Measurements from ENCODE around the gene DLST. TPM values are rescaled to one million over a fixed set of nuclear protein-coding genes. Genes with fewer than 3 reads are reported as not detected.

Gene DLST
- total and polyA plus RNA-seq, 12 donors: 42.0 to 205 (median 146) TPM

DNA sequence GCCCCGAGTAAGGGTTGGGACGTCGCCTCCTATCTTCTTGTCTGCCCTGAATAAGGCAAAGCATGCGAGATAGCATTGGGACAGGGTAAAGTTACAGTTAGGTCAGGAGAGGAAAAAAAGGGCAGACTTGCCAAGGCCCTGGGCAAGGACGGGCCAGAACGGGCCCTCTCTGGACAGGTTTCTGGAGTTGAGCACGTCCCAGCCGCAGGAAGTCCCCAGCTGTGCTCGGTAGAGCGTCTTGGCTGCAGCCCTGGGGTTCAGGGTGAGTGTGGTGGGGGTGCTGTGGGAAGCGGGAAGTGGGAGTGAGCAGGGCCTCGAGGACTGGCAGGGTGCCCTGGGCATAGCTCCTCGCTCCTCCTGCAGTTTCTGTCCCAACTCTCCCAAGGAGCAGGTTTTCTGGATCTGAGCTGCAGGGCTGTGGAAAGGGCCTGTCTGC lies 35.9 kb downstream of the DLST start:
- 53 to 66% (median 58%) methylated on average over 13 of the region's 13 CpGs for WGBS, 4 donors
- Histone ChIP-seq H3K27me3 (no peaks in the 10 kb centered on the region), H3K4me1 (replicated peaks in 1 of 2) (peaks cover 0 to 9% of the 10 kb centered on the region in 2 donors), H3K9me3 (replicated peaks in 1 of 3) (no peaks in the 10 kb centered on the region), H3K4me3 (no peak overlapping the region), H3K27ac (peak overlapping the region in 2 of 5 donors; percentile 56 to 72), H3K36me3 (replicated peaks in 1 of 2) (no peaks in the 10 kb centered on the region)
- DNase-seq: peak in 2 of 7 donors; percentile 48 to 57
- intact Hi-C loops (cut with DNase I): loop anchor here in 1 of 2 donors (10.0 kb wide), 1 partner anchor 167 kb away; no protein-coding TSS in a partner anchor
- TF ChIP-seq, protein P1, sequence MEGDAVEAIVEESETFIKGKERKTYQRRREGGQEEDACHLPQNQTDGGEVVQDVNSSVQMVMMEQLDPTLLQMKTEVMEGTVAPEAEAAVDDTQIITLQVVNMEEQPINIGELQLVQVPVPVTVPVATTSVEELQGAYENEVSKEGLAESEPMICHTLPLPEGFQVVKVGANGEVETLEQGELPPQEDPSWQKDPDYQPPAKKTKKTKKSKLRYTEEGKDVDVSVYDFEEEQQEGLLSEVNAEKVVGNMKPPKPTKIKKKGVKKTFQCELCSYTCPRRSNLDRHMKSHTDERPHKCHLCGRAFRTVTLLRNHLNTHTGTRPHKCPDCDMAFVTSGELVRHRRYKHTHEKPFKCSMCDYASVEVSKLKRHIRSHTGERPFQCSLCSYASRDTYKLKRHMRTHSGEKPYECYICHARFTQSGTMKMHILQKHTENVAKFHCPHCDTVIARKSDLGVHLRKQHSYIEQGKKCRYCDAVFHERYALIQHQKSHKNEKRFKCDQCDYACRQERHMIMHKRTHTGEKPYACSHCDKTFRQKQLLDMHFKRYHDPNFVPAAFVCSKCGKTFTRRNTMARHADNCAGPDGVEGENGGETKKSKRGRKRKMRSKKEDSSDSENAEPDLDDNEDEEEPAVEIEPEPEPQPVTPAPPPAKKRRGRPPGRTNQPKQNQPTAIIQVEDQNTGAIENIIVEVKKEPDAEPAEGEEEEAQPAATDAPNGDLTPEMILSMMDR (IDR thresholded peaks at IDR 0.05): no peak
- TF ChIP-seq POLR2A (IDR thresholded peaks at IDR 0.05): no peak

DNA sequence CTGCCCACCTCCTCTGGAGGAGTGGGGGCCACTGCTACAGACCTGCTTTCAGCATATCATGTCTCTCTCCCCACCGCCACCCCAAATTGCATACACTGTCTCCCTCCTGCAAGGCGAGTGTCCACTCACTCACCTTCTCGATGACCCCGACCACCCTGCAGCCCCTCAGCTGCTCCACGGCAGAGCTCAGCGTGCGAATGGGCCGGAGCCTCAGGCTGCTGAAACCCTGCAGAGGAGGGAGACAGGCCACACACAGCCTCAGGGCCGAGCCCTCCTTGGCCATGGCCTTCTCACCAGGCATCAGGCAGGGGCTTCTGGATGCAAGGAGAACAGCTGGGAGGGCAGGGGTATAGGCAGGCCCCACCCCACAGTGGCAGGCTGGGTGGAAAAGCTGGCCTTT lies 36.7 kb downstream of the DLST start:
- no peaks in the 10 kb centered on the region for H3K36me3 ChIP-seq (replicated peaks in 1 of 2)
- H3K9me3 ChIP-seq (replicated peaks in 1 of 3): no peaks in the 10 kb centered on the region
- H3K4me3 ChIP-seq: no peak overlapping the region
- H3K27ac ChIP-seq: peak overlapping the region in 1 of 5 donors; percentile 20
- peaks cover 0 to 14% of the 10 kb centered on the region in 2 donors for H3K4me1 ChIP-seq (replicated peaks in 1 of 2)
- WGBS, 4 donors: 91 to 98% (median 92%) methylated on average over 8 to 9 of the region's 9 CpGs
- H3K27me3 ChIP-seq: no peaks in the 10 kb centered on the region
- no peak for DNase-seq
- intact Hi-C loops (cut with DNase I): loop anchor here in 1 of 2 donors (10.0 kb wide), 1 partner anchor 166 kb away; no protein-coding TSS in a partner anchor
- TF ChIP-seq, protein P1 (IDR thresholded peaks at IDR 0.05): no peak
- no peak for TF ChIP-seq POLR2A (IDR thresholded peaks at IDR 0.05)

DNA sequence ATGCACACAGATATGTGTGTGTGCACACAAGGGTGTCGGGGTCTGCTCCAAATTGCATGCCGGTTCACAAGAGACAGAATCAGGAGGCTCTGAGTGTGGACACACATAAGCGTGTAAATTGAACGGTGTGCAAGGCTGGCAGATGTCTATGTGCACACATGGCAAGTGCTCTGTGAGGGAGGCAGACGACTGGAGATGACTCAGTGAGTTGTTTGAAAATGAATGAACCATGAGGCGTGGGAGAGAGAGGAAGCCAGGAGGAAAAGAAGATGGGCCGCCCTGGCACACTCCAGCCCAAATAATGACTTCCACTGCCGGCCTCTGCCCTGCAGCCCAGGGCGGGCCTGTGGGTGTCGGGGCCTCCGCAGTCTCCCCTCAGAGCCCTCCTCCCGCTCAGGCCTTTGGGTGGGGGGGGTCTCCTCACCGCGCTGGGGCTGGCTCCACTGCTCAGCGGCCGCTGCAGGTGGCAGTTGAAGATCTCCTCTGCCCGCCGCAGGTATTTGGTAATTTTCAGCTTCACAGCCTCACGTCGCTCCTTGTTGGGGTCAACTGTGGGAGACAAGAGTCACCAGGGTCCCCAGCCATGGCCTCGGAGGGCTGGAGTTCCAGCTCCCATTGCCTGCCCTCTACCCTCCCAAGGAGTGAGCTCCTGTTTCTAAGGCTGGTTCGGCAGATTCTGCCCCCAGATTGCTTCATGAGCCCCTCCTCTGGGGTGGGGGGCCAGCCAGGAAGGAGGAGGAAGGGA lies 37.9 kb downstream of the DLST start:
- H3K27ac ChIP-seq: no peak overlapping the region
- H3K27me3 ChIP-seq: no peaks in the 10 kb centered on the region
- H3K4me3 ChIP-seq: no peak overlapping the region
- H3K36me3 ChIP-seq (replicated peaks in 1 of 2): no peaks in the 10 kb centered on the region
- DNase-seq: no peak
- WGBS, 4 donors: 87 to 92% (median 90%) methylated on average over 15 to 22 of the region's 22 CpGs
- no peaks in the 10 kb centered on the region for H3K9me3 ChIP-seq (replicated peaks in 1 of 3)
- TF ChIP-seq, protein P1 (IDR thresholded peaks at IDR 0.05): no peak
- TF ChIP-seq POLR2A (IDR thresholded peaks at IDR 0.05): no peak
- peaks cover 0 to 13% of the 10 kb centered on the region in 2 donors for H3K4me1 ChIP-seq (replicated peaks in 1 of 2)
- intact Hi-C loops (cut with DNase I): loop anchor here in 1 of 2 donors (10.0 kb wide), 1 partner anchor 165 kb away; no protein-coding TSS in a partner anchor

DNA sequence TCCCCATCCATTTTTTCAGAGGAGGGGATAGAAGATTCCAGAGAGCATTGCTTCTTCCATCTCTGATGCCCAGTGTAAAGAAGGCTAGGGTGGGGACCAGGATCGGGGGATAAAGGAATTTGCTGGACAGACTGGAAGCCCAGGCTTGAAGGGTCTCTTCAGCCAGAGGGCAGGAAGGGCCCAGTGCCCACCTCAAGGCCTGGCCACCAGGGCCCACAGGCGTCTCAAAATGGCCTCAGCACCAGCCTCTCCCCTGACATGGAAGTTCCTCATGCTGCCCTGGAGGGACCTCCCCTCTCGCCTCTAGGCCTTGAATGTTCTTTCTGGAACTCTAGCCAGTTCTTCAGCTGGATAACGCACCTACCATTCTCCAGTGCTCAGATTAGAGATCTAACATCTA lies 38.6 kb downstream of the DLST start:
- H3K36me3 ChIP-seq (replicated peaks in 1 of 2): no peaks in the 10 kb centered on the region
- TF ChIP-seq, protein P1 (IDR thresholded peaks at IDR 0.05): no peak
- TF ChIP-seq POLR2A (IDR thresholded peaks at IDR 0.05): no peak
- no peak overlapping the region for H3K4me3 ChIP-seq
- no peaks in the 10 kb centered on the region for H3K9me3 ChIP-seq (replicated peaks in 1 of 3)
- H3K27ac ChIP-seq: no peak overlapping the region
- intact Hi-C loops (cut with DNase I): no loop called here
- no peak for DNase-seq
- H3K4me1 ChIP-seq (replicated peaks in 1 of 2): peaks cover 0 to 13% of the 10 kb centered on the region in 2 donors
- WGBS, 4 donors: 84 to 87% (median 85%) methylated on average over 3 to 4 of the region's 4 CpGs
- H3K27me3 ChIP-seq: no peaks in the 10 kb centered on the region

All from adrenal gland (tissue), 12 donors.